H1 (cell line): ENCODE results near the gene GALNT17. TPM values are rescaled to one million over a fixed set of nuclear protein-coding genes. Genes with fewer than 3 reads are reported as not detected.

Source experiments
- EP300 ChIP-seq, 2 experiments: IDR thresholded peaks; 1 replicate in 1 of 2; 2 replicates in 1 of 2; pipeline ENCODE4 v1.6.1; 2011 to 2012; ENCODE audit warnings: low read depth in 2 of 2, low read length in 2 of 2, mild to moderate bottlenecking in 2 of 2, borderline replicate concordance in 1 of 2, inconsistent platforms in 1 of 2, moderate library complexity in 1 of 2
- polyA plus RNA-seq, 7 experiments: library from polyadenylated mRNA; depleted of rRNA in 3 of 7; stranded (reverse) in 5 of 7; unstranded in 2 of 7; fragments of >200 nt in 5 of 7; fragments of 200-250 nt in 2 of 7; gene quantifications; 1 replicate in 5 of 7; 2 replicates in 1 of 7; 4 replicates in 1 of 7; pipeline versions ENCODE4 v1.2.1 to v1.2.3, GENCODE V29; 2011 to 2013; ENCODE audit warnings: missing spikeins in 2 of 7, mixed read lengths in 2 of 7
- total RNA-seq: library from RNA; stranded (reverse); fragmentation: NEBNext Ultra II Directional; extraction: Animal tissue kit (Norgen Biotek cat#: 25700); gene quantifications from 2 replicates; pipeline ENCODE4 v1.2.1, GENCODE V29; 2021

The GALNT17 gene
- total and polyA plus RNA-seq, 2 of the 8 experiments (the other 6 are each of a cell fraction or from before 2014, with no cell fraction given), result 37.7 to 47.0 TPM

GRCh38 chr7:71682841-71683781 is 551.2 kb downstream of the GALNT17 start (continued):
- TF ChIP-seq EP300 (IDR thresholded peaks at IDR 0.05; ENCODE audit: borderline replicate concordance in 1 of 2, low read depth in 2 of 2, low read length in 2 of 2), result peak in 1 of 2 experiments; percentile 78; a peak in 1 of 3 replicates
- TF ChIP-seq, all 59 proteins: peak for 10
